CD4-positive, alpha-beta T cell (primary cell): ENCODE measurements around the gene APAF1. TPM values are rescaled to one million over a fixed set of nuclear protein-coding genes. Genes with fewer than 3 reads are reported as not detected.

ENCODE experiments used
- ATAC-seq: fragments of 200-7000 bp; cut with Tn5 transposase; one replicate; pipeline ENCODE4 v1.10.0; 2022; ENCODE audit warnings: mild to moderate bottlenecking; ENCODE audit not compliant: poor library complexity
- CTCF ChIA-PET: fragments of 350-600 bp; sonication (Branson Sonifier 250); formaldehyde crosslinking; loops from one replicate; lab custom pipeline; 2021; ENCODE audit warnings: antibody characterized with exemption, inconsistent platforms; lab: Charles Lee
- POLR2A ChIA-PET: fragments of 350-600 bp; sonication (Branson Sonifier 250); formaldehyde crosslinking; loops from one replicate; lab custom pipeline; 2021; ENCODE audit warnings: antibody characterized with exemption, inconsistent platforms; lab: Charles Lee
- DNase-seq, 14 experiments: peaks; one replicate each; pipeline ENCODE4 v3.0.0-alpha.2; 2013 to 2020; ENCODE audit warnings: mixed read lengths in 2 of 14
- H3K27ac ChIP-seq, 2 donors: one replicate each; pipeline versions ENCODE4 v1.5.1 to v1.7.0; 2013; ENCODE audit warnings: low read length in 2 of 2, low read depth in 1 of 2, mild to moderate bottlenecking in 1 of 2
- H3K27me3 ChIP-seq, 2 experiments: 1 replicate in 1 of 2; 2 replicates in 1 of 2; pipeline versions ENCODE4 v1.6.1 to v1.7.0; 2013; ENCODE audit warnings: low read length in 2 of 2, control low read depth in 1 of 2, mild to moderate bottlenecking in 1 of 2, moderate library complexity in 1 of 2; ENCODE audit not compliant: insufficient read depth in 2 of 2, control insufficient read depth in 1 of 2
- H3K36me3 ChIP-seq: one replicate; pipeline ENCODE4 v1.6.1; 2013; ENCODE audit warnings: low read length, control low read depth; ENCODE audit not compliant: insufficient read depth
- H3K4me1 ChIP-seq: one replicate; pipeline ENCODE4 v1.6.1; 2013; ENCODE audit warnings: low read length, control low read depth; ENCODE audit not compliant: insufficient read depth
- H3K4me3 ChIP-seq: one replicate; pipeline ENCODE4 v1.5.1; 2013; ENCODE audit warnings: mild to moderate bottlenecking, low read length, moderate library complexity
- H3K9me3 ChIP-seq, 2 experiments: 1 replicate in 1 of 2; 2 replicates in 1 of 2; pipeline versions ENCODE4 v1.6.1 to v1.7.0; 2013; ENCODE audit warnings: low read length in 2 of 2, mild to moderate bottlenecking in 2 of 2, control low read depth in 1 of 2, moderate library complexity in 1 of 2; ENCODE audit not compliant: control insufficient read depth in 1 of 2, insufficient read depth in 1 of 2
- H3K27ac Mint-ChIP-seq: one replicate; pipeline ENCODE4 v1.8.0; 2020; ENCODE audit warnings: mixed read lengths
- H3K27me3 Mint-ChIP-seq: one replicate; pipeline ENCODE4 v1.8.0; 2021; ENCODE audit warnings: mixed read lengths
- H3K36me3 Mint-ChIP-seq: one replicate; pipeline ENCODE4 v1.8.0; 2021; ENCODE audit warnings: low read depth, mixed read lengths
- H3K4me1 Mint-ChIP-seq: one replicate; pipeline ENCODE4 v1.8.0; 2021; ENCODE audit warnings: low read depth, mixed read lengths
- H3K4me3 Mint-ChIP-seq: one replicate; pipeline ENCODE4 v1.8.0; 2020; ENCODE audit warnings: mild to moderate bottlenecking, mixed read lengths
- H3K9me3 Mint-ChIP-seq: one replicate; pipeline ENCODE4 v1.8.0; 2020; ENCODE audit warnings: mixed read lengths
- intact Hi-C, 2 experiments: fragments of 100-400 bp; cut with DNase I in 1 of 2; cut with micrococcal nuclease in 1 of 2; formaldehyde crosslinking; loops; one replicate each; pipeline versions ENCODE4 v1.15.1 to v1.9.0; 2023 to 2025; cut with DNase I, micrococcal nuclease
- total RNA-seq, 174 experiments: library from RNA in 2 of 174; stranded (reverse) in 2 of 174; gene quantifications; one replicate each; pipeline ENCODE4 v1.2.3 and lab custom pipeline; 2021 to 2026
- TF ChIP-seq, protein P1 (sequence below): fragments of 200-600 bp; IDR thresholded peaks from one replicate; pipeline ENCODE4 v1.8.0; 2022; ENCODE audit warnings: antibody characterized with exemption, mild to moderate bottlenecking

APAF1 gene
- total RNA-seq, 2 experiments from 2014 or later, result 13.5 to 14.5 TPM

DNA sequence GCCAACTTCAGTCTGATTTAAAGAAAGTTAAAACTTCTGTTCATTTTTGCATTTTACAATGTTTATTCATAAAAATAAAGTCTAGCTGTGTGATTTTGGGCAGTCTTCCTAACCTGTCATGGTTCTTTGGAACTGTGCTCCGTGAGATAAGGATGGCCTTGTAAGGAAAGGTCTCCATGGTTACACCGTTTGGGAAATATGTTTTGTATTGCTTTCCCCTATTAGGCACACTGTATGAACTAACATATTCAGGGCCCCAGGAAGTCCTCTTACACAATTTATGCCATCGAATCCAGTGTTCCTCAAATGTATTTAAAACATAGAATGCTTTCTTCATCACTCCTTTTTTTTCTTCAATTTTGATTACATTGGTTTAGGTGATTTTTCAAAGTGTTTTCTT lies 54.5 kb downstream of the APAF1 start:
- Histone ChIP-seq H3K27ac (no peak overlapping the region), H3K27me3 (no peaks in the 10 kb centered on the region), H3K36me3 (peaks cover 44% of the 10 kb centered on the region), H3K9me3 (no peaks in the 10 kb centered on the region), H3K4me3 (no peak overlapping the region), H3K4me1 (peaks cover 4% of the 10 kb centered on the region)
- Mint-ChIP-seq H3K27me3 (no peaks in the 10 kb centered on the region), H3K4me3 (no peak overlapping the region), H3K27ac (no peak overlapping the region), H3K9me3 (no peaks in the 10 kb centered on the region), H3K36me3 (peaks cover 75% of the 10 kb centered on the region), H3K4me1 (peaks cover 5% of the 10 kb centered on the region)
- DNase-seq, result no peak
- intact Hi-C loops, result loop anchor here in 1 of 2 experiments (2.0 kb wide), 1 partner anchor 299 kb away; no protein-coding TSS in a partner anchor
- TF ChIP-seq, protein P1, sequence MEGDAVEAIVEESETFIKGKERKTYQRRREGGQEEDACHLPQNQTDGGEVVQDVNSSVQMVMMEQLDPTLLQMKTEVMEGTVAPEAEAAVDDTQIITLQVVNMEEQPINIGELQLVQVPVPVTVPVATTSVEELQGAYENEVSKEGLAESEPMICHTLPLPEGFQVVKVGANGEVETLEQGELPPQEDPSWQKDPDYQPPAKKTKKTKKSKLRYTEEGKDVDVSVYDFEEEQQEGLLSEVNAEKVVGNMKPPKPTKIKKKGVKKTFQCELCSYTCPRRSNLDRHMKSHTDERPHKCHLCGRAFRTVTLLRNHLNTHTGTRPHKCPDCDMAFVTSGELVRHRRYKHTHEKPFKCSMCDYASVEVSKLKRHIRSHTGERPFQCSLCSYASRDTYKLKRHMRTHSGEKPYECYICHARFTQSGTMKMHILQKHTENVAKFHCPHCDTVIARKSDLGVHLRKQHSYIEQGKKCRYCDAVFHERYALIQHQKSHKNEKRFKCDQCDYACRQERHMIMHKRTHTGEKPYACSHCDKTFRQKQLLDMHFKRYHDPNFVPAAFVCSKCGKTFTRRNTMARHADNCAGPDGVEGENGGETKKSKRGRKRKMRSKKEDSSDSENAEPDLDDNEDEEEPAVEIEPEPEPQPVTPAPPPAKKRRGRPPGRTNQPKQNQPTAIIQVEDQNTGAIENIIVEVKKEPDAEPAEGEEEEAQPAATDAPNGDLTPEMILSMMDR, result no peak
- no peak for ATAC-seq
- POLR2A ChIA-PET, result no interaction called here
- CTCF ChIA-PET, result interaction anchor here (0.9 to 1.2 kb wide), 2 partner anchors 12 to 30 kb away, joined by 3 read pairs; no protein-coding TSS in a partner anchor

GRCh38 chr12:98701166-98701565 lies 56.1 kb downstream of the APAF1 start:
- no peak overlapping the region for H3K4me3 ChIP-seq
- POLR2A ChIA-PET, result no interaction called here
- no peaks in the 10 kb centered on the region for H3K9me3 ChIP-seq
- Mint-ChIP-seq H3K4me1 (peaks cover 5% of the 10 kb centered on the region), H3K27me3 (no peaks in the 10 kb centered on the region), H3K4me3 (no peak overlapping the region), H3K36me3 (peaks cover 78% of the 10 kb centered on the region), H3K27ac (no peak overlapping the region), H3K9me3 (no peaks in the 10 kb centered on the region)
- CTCF ChIA-PET, result no interaction called here
- H3K27ac ChIP-seq, result no peak overlapping the region
- intact Hi-C loops, result no loop called here
- no peaks in the 10 kb centered on the region for H3K27me3 ChIP-seq
- ATAC-seq (no peak), DNase-seq (no peak)
- H3K36me3 ChIP-seq, result peaks cover 37% of the 10 kb centered on the region
- H3K4me1 ChIP-seq, result peaks cover 4% of the 10 kb centered on the region
- TF ChIP-seq, protein P1, result no peak

DNA sequence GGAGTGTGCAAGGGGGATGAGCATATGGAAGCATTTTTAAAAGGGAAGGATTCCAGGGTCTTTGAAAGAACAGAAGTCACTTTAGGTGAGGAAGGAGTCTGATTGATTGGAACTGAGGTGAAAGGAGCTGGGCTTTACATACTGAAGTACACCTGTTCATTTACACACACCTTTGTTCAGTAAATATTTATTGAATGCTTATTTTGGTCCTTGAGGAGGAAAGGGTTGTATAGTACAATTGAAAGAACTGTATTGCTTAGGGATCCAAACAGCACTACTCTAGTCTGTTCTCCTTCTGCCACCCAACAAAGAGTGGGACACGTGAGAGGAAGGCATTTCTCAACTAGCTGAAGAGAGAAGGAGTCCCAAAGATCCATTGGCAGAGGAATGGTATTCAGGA lies 63.9 kb downstream of the APAF1 start:
- intact Hi-C loops, result no loop called here
- H3K4me3 ChIP-seq, result no peak overlapping the region
- no peaks in the 10 kb centered on the region for H3K4me1 ChIP-seq
- no peaks in the 10 kb centered on the region for H3K27me3 ChIP-seq
- ChIA-PET CTCF (no interaction called here), POLR2A (no interaction called here)
- Mint-ChIP-seq H3K27me3 (no peaks in the 10 kb centered on the region), H3K9me3 (no peaks in the 10 kb centered on the region), H3K36me3 (peaks cover 82% of the 10 kb centered on the region), H3K27ac (no peak overlapping the region), H3K4me1 (no peaks in the 10 kb centered on the region), H3K4me3 (no peak overlapping the region)
- no peaks in the 10 kb centered on the region for H3K9me3 ChIP-seq
- no peak for ATAC-seq
- no peak overlapping the region for H3K27ac ChIP-seq
- DNase-seq, result no peak
- H3K36me3 ChIP-seq, result peaks cover 53% of the 10 kb centered on the region
- TF ChIP-seq, protein P1, result no peak
